ENCODE data around the gene GAS2.

DNA sequence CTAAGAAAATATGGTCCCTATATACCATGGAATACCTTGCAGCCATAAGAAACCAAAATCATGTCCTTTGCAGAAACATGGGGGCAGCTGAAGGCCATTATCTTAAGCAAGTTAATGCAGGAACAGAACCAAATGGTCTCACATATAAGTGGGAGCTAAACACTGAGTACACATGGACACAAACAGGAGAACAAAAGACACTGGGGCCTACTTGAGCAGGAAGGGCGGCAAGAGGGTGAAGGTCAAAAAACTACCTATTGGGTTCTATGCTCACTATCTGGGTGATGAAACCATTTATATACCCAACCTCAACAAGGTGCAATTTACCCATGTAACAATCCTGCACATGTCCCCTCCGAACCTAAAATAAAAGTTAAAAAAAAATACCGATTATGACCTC lies 22.5 kb downstream of the GAS2 start:
- TF ChIP-seq CTCF (IDR thresholded peaks at IDR 0.05) (no peak), POLR2A (IDR thresholded peaks at IDR 0.05) (no peak), POLR2AphosphoS5 (IDR thresholded peaks at IDR 0.05) (no peak)

Measured in prostate gland (tissue), 2 donors.